ENCODE results near the gene SPARC. TPM values are rescaled to one million over a fixed set of nuclear protein-coding genes. Genes with fewer than 3 reads are reported as not detected.
A peak's percentile ranks its signal among the peaks of the same experiment; 100 is the strongest.

SPARC gene
- polyA plus RNA-seq, 1 donor, result 4,012 TPM

GRCh38 chr5:151624476-151624875 is 62.2 kb downstream of the SPARC start:
- DNase-seq (ENCODE audit: low read depth), result peak; percentile 53

GRCh38 chr5:151622367-151623088 is 64.2 kb downstream of the SPARC start:
- no peak for DNase-seq (ENCODE audit: low read depth)

GRCh38 chr5:151620461-151620840 is 66.3 kb downstream of the SPARC start:
- no peak for DNase-seq (ENCODE audit: low read depth)

- DNase-seq (ENCODE audit: low read depth), result no peak
Measured at GRCh38 chr5:151619812-151620460, 66.8 kb downstream of the SPARC start.

- no peak for DNase-seq (ENCODE audit: low read depth)
Measured at GRCh38 chr5:151618907-151619306, 67.8 kb downstream of the SPARC start.

GRCh38 chr5:151617841-151618710 is 68.6 kb downstream of the SPARC start:
- no peak for DNase-seq (ENCODE audit: low read depth)

- no peak for DNase-seq (ENCODE audit: low read depth)
Measured at GRCh38 chr5:151617383-151617840, 69.3 kb downstream of the SPARC start.

GRCh38 chr5:151615431-151615830 is 71.3 kb downstream of the SPARC start:
- DNase-seq (ENCODE audit: low read depth), result no peak

- DNase-seq (ENCODE audit: low read depth), result no peak
Measured at GRCh38 chr5:151614565-151614964, 72.2 kb downstream of the SPARC start.

GRCh38 chr5:151612689-151613427 is 73.9 kb downstream of the SPARC start:
- DNase-seq (ENCODE audit: low read depth), result no peak

- DNase-seq (ENCODE audit: low read depth), result no peak
Measured at GRCh38 chr5:151611127-151611775, 75.5 kb downstream of the SPARC start.

Other genes with a start within 250 kb of the SPARC start
- gene SLC36A1, start 239.3 kb downstream of the SPARC start, polyA plus RNA-seq (ENCODE audit: insufficient read length), result 26.4 TPM
- 0.66 TPM for gene FAT2, start 95.6 kb downstream of the SPARC start, polyA plus RNA-seq (ENCODE audit: insufficient read length)
- 41.4 TPM for gene ATOX1, start 71.7 kb upstream of the SPARC start, polyA plus RNA-seq (ENCODE audit: insufficient read length)
- gene G3BP1, start 85.0 kb upstream of the SPARC start, polyA plus RNA-seq (ENCODE audit: insufficient read length), result 95.0 TPM
- gene GLRA1, start 237.9 kb upstream of the SPARC start, polyA plus RNA-seq (ENCODE audit: insufficient read length), result not detected